Stimulated activated CD4-positive, alpha-beta T cell treated with anti-CD3 and anti-CD28 coated beads, Interleukin-1b, Interleukin-23, amount 100 ng/mL, for 48 hours (primary cell): ENCODE results near the gene TLR6.
"Not testable (repeated sequence)": the region's sequence is repeated elsewhere in the genome, so short reads cannot be mapped to it uniquely, and the experiment has no call there.

Experiments used
- DNase-seq: peaks from one replicate; pipeline ENCODE4 v3.0.0-alpha.2; 2020

The TLR6 gene

GRCh38 chr4:38821739-38822138 lies 34.9 kb downstream of the TLR6 start:
- DNase-seq = no peak

GRCh38 chr4:38820329-38821061 lies 36.1 kb downstream of the TLR6 start:
- no peak for DNase-seq

GRCh38 chr4:38819569-38819968 lies 37.0 kb downstream of the TLR6 start:
- no peak for DNase-seq

GRCh38 chr4:38818441-38818976 lies 38.1 kb downstream of the TLR6 start:
- DNase-seq = no peak

- DNase-seq = no peak
Measured at GRCh38 chr4:38815885-38816782, 40.5 kb downstream of the TLR6 start.

GRCh38 chr4:38814386-38814785 lies 42.2 kb downstream of the TLR6 start:
- no peak for DNase-seq

GRCh38 chr4:38811297-38811696 lies 45.3 kb downstream of the TLR6 start:
- no peak for DNase-seq

- DNase-seq = not testable (repeated sequence)
Measured at GRCh38 chr4:38807462-38807861, 49.2 kb downstream of the TLR6 start.

- not testable (repeated sequence) for DNase-seq
Measured at GRCh38 chr4:38806251-38806650, 50.4 kb downstream of the TLR6 start.

GRCh38 chr4:38805530-38806145 lies 51.0 kb downstream of the TLR6 start:
- DNase-seq = no peak

- no peak for DNase-seq
Measured at GRCh38 chr4:38804654-38805295, 51.8 kb downstream of the TLR6 start, which contains the start of gene TLR1. Gene TLR1 (minus strand): TSS chr4:38804791. CDS start chr4:38798831, 5,960 bp downstream.

GRCh38 chr4:38803833-38804653 lies 52.6 kb downstream of the TLR6 start:
- peak; percentile 36 for DNase-seq

GRCh38 chr4:38802561-38803355 lies 53.9 kb downstream of the TLR6 start:
- no peak for DNase-seq

- no peak for DNase-seq
Measured at GRCh38 chr4:38800961-38801450, 55.6 kb downstream of the TLR6 start.

GRCh38 chr4:38800366-38800765 lies 56.3 kb downstream of the TLR6 start:
- no peak for DNase-seq

GRCh38 chr4:38795087-38795486 lies 61.5 kb downstream of the TLR6 start:
- no peak for DNase-seq

GRCh38 chr4:38794051-38794450 lies 62.6 kb downstream of the TLR6 start:
- no peak for DNase-seq

GRCh38 chr4:38791010-38791409 lies 65.6 kb downstream of the TLR6 start:
- DNase-seq = no peak

- DNase-seq = no peak
Measured at GRCh38 chr4:38788317-38788716, 68.3 kb downstream of the TLR6 start.

- no peak for DNase-seq
Measured at GRCh38 chr4:38787693-38788092, 68.9 kb downstream of the TLR6 start.

- no peak for DNase-seq
Measured at GRCh38 chr4:38785901-38786402, 70.7 kb downstream of the TLR6 start.
